ENCODE results near the gene TTLL4.

DNA sequence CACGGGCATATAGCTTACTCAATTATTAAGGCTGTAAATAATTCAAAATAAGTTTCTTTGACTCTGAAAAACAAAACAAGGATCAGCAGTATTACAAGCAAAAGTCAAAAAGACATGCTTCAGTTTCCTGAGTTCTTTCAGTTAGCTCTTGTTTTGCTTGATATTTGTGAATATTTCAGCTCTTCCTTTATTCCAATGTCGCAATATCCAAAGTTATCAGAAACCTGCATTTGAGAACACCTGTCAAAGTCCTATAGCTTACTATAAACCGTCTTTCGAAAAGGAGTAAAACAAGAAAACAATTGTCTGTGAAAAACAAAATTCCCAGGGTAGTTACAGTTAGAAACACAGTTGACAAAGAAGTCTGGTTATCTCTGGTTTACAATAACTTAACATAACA is 86.1 kb downstream of the TTLL4 start:
- no peak for TF ChIP-seq POLR2A (IDR thresholded peaks at IDR 0.05; ENCODE audit: low read length)
- TF ChIP-seq EHMT2 (IDR thresholded peaks at IDR 0.05; ENCODE audit: low read depth) = no peak
- TF ChIP-seq, protein P1, sequence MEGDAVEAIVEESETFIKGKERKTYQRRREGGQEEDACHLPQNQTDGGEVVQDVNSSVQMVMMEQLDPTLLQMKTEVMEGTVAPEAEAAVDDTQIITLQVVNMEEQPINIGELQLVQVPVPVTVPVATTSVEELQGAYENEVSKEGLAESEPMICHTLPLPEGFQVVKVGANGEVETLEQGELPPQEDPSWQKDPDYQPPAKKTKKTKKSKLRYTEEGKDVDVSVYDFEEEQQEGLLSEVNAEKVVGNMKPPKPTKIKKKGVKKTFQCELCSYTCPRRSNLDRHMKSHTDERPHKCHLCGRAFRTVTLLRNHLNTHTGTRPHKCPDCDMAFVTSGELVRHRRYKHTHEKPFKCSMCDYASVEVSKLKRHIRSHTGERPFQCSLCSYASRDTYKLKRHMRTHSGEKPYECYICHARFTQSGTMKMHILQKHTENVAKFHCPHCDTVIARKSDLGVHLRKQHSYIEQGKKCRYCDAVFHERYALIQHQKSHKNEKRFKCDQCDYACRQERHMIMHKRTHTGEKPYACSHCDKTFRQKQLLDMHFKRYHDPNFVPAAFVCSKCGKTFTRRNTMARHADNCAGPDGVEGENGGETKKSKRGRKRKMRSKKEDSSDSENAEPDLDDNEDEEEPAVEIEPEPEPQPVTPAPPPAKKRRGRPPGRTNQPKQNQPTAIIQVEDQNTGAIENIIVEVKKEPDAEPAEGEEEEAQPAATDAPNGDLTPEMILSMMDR (IDR thresholded peaks at IDR 0.05) = no peak
- no peak for TF ChIP-seq RCOR1 (IDR thresholded peaks at IDR 0.05; ENCODE audit: low read depth, low read length)
- TF ChIP-seq TP53 (CRISPR knock-in tag; IDR thresholded peaks at IDR 0.05) = no peak
- TF ChIP-seq, protein P2, sequence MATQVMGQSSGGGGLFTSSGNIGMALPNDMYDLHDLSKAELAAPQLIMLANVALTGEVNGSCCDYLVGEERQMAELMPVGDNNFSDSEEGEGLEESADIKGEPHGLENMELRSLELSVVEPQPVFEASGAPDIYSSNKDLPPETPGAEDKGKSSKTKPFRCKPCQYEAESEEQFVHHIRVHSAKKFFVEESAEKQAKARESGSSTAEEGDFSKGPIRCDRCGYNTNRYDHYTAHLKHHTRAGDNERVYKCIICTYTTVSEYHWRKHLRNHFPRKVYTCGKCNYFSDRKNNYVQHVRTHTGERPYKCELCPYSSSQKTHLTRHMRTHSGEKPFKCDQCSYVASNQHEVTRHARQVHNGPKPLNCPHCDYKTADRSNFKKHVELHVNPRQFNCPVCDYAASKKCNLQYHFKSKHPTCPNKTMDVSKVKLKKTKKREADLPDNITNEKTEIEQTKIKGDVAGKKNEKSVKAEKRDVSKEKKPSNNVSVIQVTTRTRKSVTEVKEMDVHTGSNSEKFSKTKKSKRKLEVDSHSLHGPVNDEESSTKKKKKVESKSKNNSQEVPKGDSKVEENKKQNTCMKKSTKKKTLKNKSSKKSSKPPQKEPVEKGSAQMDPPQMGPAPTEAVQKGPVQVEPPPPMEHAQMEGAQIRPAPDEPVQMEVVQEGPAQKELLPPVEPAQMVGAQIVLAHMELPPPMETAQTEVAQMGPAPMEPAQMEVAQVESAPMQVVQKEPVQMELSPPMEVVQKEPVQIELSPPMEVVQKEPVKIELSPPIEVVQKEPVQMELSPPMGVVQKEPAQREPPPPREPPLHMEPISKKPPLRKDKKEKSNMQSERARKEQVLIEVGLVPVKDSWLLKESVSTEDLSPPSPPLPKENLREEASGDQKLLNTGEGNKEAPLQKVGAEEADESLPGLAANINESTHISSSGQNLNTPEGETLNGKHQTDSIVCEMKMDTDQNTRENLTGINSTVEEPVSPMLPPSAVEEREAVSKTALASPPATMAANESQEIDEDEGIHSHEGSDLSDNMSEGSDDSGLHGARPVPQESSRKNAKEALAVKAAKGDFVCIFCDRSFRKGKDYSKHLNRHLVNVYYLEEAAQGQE (IDR thresholded peaks at IDR 0.05) = no peak
- TF ChIP-seq POLR2AphosphoS2 (conservative IDR thresholded peaks at IDR 0.05; ENCODE audit: low read length) = no peak
